NB4 (cell line): ENCODE measurements around the gene APOA4.

Experiments used
- DNase-seq: peaks from one replicate; pipeline ENCODE4 v3.0.0; 2010; ENCODE audit warnings: low read depth
- H3K4me3 ChIP-seq: one replicate; pipeline ENCODE4 v1.5.1; 2011; ENCODE audit warnings: mild to moderate bottlenecking, low read depth, low read length, moderate library complexity
- MYC ChIP-seq: IDR thresholded peaks from 2 replicates; pipeline ENCODE4 v1.6.1; 2011; ENCODE audit warnings: low read depth, low read length
- POLR2A ChIP-seq: IDR thresholded peaks from 2 replicates; pipeline ENCODE4 v1.6.1; 2011; ENCODE audit warnings: mild to moderate bottlenecking; ENCODE audit not compliant: insufficient read length; ENCODE audit errors: extremely low read depth
- TF ChIP-seq, protein P1 (sequence below): IDR thresholded peaks from 2 replicates; pipeline ENCODE4 v1.6.1; 2011; ENCODE audit warnings: low read depth, low read length
- TF ChIP-seq, protein P2 (sequence below): IDR thresholded peaks from one replicate; pipeline ENCODE4 v1.5.1; 2012; ENCODE audit warnings: low read depth, low read length

Gene APOA4

DNA sequence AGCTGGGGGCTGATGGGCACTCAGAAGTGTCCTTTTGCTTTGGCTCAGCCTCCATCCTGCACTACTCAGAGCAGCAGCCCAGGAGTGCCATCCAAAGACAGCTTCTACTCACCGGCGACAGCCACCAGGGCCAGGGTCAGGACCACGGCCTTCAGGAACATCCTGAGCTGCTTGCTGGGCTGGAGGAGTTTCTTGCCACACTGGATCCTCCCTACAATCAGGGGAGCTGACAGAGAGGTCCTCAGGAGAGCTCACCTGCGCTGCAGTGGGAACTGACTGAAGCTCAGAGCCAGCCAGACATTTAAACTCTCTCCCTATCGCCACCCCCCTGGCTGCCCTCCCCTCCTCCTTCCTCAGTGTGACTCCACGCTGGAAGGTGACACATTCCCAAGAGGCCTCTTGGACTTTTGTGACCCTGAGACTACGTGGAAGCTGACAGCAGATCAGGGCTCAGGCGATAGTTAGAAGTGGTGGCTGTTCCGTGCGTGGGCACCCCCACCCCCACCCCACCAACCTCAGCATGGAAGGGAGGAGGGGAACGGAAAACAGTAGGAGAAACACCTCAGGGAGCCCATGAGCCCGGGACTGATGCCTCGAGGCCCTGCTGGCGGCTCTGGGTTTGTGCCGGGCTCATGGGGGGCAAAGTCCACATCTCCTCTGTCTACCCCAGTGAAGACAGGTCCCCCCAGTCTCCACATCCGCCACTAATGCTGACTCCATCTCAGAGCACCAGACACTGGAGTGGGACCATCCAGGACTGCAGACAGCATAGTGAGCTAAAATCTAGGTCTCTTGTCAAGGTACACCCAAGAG is at the start of gene APOA4:
TSS of gene APOA4 (minus strand) at position 274 of the 813 bp plus-strand sequence. CDS start at position 161, 113 bp downstream.
- TF ChIP-seq, protein P1, sequence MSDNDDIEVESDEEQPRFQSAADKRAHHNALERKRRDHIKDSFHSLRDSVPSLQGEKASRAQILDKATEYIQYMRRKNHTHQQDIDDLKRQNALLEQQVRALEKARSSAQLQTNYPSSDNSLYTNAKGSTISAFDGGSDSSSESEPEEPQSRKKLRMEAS, result no peak
- TF ChIP-seq, protein P2, sequence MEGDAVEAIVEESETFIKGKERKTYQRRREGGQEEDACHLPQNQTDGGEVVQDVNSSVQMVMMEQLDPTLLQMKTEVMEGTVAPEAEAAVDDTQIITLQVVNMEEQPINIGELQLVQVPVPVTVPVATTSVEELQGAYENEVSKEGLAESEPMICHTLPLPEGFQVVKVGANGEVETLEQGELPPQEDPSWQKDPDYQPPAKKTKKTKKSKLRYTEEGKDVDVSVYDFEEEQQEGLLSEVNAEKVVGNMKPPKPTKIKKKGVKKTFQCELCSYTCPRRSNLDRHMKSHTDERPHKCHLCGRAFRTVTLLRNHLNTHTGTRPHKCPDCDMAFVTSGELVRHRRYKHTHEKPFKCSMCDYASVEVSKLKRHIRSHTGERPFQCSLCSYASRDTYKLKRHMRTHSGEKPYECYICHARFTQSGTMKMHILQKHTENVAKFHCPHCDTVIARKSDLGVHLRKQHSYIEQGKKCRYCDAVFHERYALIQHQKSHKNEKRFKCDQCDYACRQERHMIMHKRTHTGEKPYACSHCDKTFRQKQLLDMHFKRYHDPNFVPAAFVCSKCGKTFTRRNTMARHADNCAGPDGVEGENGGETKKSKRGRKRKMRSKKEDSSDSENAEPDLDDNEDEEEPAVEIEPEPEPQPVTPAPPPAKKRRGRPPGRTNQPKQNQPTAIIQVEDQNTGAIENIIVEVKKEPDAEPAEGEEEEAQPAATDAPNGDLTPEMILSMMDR, result no peak
- TF ChIP-seq POLR2A (no peak), MYC (no peak)
- DNase-seq, result no peak
- no peak within 1 kb of the TSS for H3K4me3 ChIP-seq

DNA sequence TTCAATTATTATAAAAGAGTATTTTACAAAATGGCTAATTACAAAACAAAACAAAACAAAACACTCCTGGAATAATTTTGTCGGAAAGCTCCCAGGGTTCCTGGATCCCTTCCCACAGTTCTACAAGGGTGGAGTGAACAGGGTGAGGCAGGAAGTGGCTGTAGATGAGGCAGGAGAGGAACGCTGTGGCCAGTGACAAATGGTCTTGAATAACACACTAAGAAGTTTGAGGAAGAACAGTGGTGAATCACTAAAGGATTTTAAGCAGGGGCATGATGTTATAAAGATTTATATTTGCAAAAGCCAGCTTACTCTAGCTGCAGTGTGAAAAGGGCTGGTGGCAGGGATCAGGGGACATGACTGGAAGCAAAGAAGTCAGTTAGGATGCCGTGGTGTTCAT is 48.1 kb upstream of the APOA4 start:
- TF ChIP-seq, protein P1, result no peak
- TF ChIP-seq POLR2A (no peak), MYC (no peak)
- no peak for DNase-seq
- no peak overlapping the region for H3K4me3 ChIP-seq

DNA sequence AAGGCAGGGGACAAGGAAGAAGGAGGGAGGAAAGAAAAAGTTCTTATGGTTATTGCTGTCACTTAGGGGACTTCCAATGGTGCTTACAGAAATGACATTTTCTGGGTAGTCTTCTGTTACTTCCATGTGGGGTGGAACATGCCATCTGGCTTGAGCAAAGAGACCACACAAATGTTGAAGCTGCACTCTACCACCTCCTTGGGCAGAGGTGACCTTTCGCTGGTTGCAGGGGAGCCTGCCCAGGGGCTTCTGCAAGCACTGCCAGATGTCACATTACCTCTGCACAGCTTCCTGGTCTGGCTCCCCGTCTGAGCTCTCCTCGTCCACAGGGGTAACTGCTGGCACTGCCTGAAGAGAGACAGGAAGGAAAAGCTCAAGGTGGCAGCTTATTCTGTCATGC is 47.0 kb upstream of the APOA4 start:
- TF ChIP-seq, protein P1, result no peak
- no peak for TF ChIP-seq POLR2A
- TF ChIP-seq, protein P2, result no peak
- no peak for TF ChIP-seq MYC
- no peak for DNase-seq
- no peak overlapping the region for H3K4me3 ChIP-seq

DNA sequence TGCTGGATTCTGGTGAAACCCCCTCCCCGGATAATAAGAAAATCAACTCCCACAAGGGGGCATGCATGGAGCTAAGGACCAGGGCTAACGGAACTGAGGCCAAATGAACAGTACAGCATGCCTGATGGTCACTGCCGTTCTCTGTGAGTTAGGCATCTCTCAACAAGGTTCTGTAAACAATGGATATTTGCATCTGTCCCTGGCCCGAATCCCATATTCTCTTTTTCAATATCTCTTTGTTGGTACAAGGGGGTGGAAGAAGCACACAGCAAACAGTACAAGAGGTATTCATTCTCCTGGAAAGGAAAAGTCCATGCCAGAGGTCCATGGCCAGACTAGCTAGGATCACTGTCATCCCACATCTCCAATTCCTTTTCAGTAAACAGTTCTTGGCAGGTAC is 46.5 kb upstream of the APOA4 start:
- H3K4me3 ChIP-seq, result no peak overlapping the region
- no peak for DNase-seq
- no peak for TF ChIP-seq MYC
- no peak for TF ChIP-seq POLR2A
- TF ChIP-seq, protein P1, result no peak
- TF ChIP-seq, protein P2, result no peak

DNA sequence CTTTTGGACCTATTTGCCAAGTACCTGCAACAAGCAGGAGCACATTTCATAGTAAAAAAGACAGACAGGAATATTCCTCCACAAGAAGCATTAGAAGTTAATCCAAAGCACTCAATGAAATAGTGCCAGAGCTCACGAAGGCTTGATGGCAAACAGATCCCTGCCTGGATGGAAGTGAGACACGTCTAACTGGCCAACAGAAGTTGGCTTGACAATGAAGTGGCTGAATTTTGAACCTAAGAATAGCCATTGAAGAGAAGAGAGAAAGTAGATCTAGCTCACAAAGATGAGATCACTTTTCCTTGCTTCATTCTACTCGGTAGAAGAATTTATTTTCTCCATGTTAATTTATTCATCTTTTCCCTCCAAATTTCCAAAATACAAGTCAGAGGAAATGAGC is 45.0 kb upstream of the APOA4 start:
- H3K4me3 ChIP-seq, result no peak overlapping the region
- DNase-seq, result no peak
- TF ChIP-seq, protein P2, result no peak
- TF ChIP-seq MYC, result no peak

DNA sequence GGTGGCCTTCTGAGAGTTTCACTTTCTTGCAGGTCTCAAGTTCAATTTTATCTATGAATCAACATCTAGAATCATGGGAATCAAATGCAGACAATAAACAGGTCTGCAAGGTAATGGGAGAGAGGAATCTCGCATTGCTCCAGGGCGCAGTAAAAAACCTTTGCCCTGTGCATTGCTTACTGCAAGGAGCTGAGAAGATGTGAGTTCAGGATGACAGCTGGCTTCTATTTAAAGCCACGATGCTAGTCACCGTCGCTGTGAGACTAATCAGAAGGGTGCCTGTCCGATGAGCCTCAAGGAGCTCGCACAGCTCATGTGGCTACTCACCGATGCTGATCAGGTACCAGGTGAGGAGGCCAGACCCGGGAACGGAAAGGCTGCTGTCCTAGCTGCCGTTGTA is 44.5 kb upstream of the APOA4 start:
- DNase-seq, result no peak
- TF ChIP-seq POLR2A (no peak), MYC (no peak)
- TF ChIP-seq, protein P1, result no peak
- TF ChIP-seq, protein P2, result no peak
- H3K4me3 ChIP-seq, result no peak overlapping the region
